GM23248 (cell line): ENCODE results near the gene TNRC6C. TPM values are rescaled to one million over a fixed set of nuclear protein-coding genes. Genes with fewer than 3 reads are reported as not detected.

Experiments
- DNase-seq: peaks from one replicate; pipeline ENCODE4 v3.0.0-alpha.2; 2015
- H2AFZ ChIP-seq: fragments of 200-600 bp; sonication (generic); 2 replicates; pipeline ENCODE4 v1.6.1; 2016; ENCODE audit warnings: antibody characterized with exemption
- H3F3A ChIP-seq: fragments of 200-600 bp; sonication (generic); 2 replicates; pipeline ENCODE4 v1.6.1; 2016; ENCODE audit warnings: mild to moderate bottlenecking, antibody characterized with exemption, mixed run types; ENCODE audit not compliant: insufficient read depth
- H3K27ac ChIP-seq: fragments of 200-600 bp; sonication (generic); 2 replicates; pipeline ENCODE4 v1.5.1; 2016; ENCODE audit warnings: mild to moderate bottlenecking
- H3K27me3 ChIP-seq: fragments of 200-600 bp; sonication (generic); replicated peaks from 2 replicates; pipeline ENCODE4 v1.6.1; 2016; ENCODE audit warnings: mild to moderate bottlenecking; ENCODE audit not compliant: insufficient read depth
- H3K36me3 ChIP-seq: fragments of 200-600 bp; sonication (generic); 2 replicates; pipeline ENCODE4 v1.6.1; 2016; ENCODE audit warnings: low read depth, mild to moderate bottlenecking
- H3K4me1 ChIP-seq: fragments of 200-600 bp; sonication (generic); 2 replicates; pipeline ENCODE4 v1.6.1; 2016; ENCODE audit warnings: mild to moderate bottlenecking; ENCODE audit not compliant: insufficient read depth
- H3K4me2 ChIP-seq: fragments of 200-600 bp; sonication (generic); one replicate; pipeline ENCODE4 v1.6.1; 2016; ENCODE audit warnings: mild to moderate bottlenecking; ENCODE audit not compliant: unreplicated experiment
- H3K4me3 ChIP-seq: fragments of 200-600 bp; sonication (generic); 2 replicates; pipeline ENCODE4 v1.5.1; 2016; ENCODE audit warnings: mild to moderate bottlenecking
- H3K79me2 ChIP-seq: fragments of 200-600 bp; sonication (generic); 2 replicates; pipeline ENCODE4 v1.6.1; 2016; ENCODE audit warnings: mild to moderate bottlenecking; ENCODE audit not compliant: insufficient read depth
- H3K9ac ChIP-seq: fragments of 200-600 bp; sonication (generic); 2 replicates; pipeline ENCODE4 v1.6.1; 2016; ENCODE audit warnings: mild to moderate bottlenecking
- H3K9me2 ChIP-seq: fragments of 200-600 bp; sonication (generic); 2 replicates; pipeline ENCODE4 v1.6.1; 2016; ENCODE audit warnings: mixed run types, mild to moderate bottlenecking, moderate library complexity; ENCODE audit not compliant: insufficient read depth
- H3K9me3 ChIP-seq: fragments of 200-600 bp; sonication (generic); one replicate; pipeline ENCODE4 v1.6.1; 2017; ENCODE audit warnings: low read depth
- H4K20me1 ChIP-seq: fragments of 200-600 bp; sonication (generic); 2 replicates; pipeline ENCODE4 v1.6.0; 2016; ENCODE audit not compliant: insufficient read depth
- EZH2 ChIP-seq: fragments of 200-600 bp; sonication (generic); IDR thresholded peaks from 2 replicates; pipeline ENCODE4 v1.6.1; 2018; ENCODE audit warnings: antibody characterized with exemption, mild to moderate bottlenecking; ENCODE audit not compliant: insufficient read depth, poor library complexity, severe bottlenecking
- EZH2phosphoT487 ChIP-seq: fragments of 200-600 bp; sonication (generic); IDR thresholded peaks from 2 replicates; pipeline ENCODE4 v1.6.1; 2018; ENCODE audit warnings: antibody characterized with exemption, moderate library complexity, mild to moderate bottlenecking, low read depth; ENCODE audit not compliant: insufficient read depth
- WGBS, 2 experiments: methylation state at CpG; one replicate each; pipeline ENCODE4 v1.1.6; 2015 to 2017; ENCODE audit warnings: low lambda C conversion rate in 2 of 2, low coverage in 1 of 2; ENCODE audit errors: missing lambda C conversion rate in 2 of 2; 5-methylcytosine and 5-hydroxymethylcytosine counted together
- in situ Hi-C: fragments of 300-500 bp; cut with MboI; formaldehyde crosslinking; loops from 2 replicates; pipeline ENCODE4 v1.15.0; 2020
- polyA plus RNA-seq: library from polyadenylated mRNA; unstranded; fragments of >200 nt; fragmentation: Nextera tagmentation; extraction: Ambion mirVana; gene quantifications from 2 replicates; pipeline ENCODE4 v1.2.1, GENCODE V29; 2016
- total RNA-seq: library from RNA; depleted of rRNA; stranded (reverse); fragments of >200 nt; shearing (Covaris generic); gene quantifications from 2 replicates; pipeline ENCODE4 v1.2.3, GENCODE V29; 2014; rRNA removed

TNRC6C gene, protein sequence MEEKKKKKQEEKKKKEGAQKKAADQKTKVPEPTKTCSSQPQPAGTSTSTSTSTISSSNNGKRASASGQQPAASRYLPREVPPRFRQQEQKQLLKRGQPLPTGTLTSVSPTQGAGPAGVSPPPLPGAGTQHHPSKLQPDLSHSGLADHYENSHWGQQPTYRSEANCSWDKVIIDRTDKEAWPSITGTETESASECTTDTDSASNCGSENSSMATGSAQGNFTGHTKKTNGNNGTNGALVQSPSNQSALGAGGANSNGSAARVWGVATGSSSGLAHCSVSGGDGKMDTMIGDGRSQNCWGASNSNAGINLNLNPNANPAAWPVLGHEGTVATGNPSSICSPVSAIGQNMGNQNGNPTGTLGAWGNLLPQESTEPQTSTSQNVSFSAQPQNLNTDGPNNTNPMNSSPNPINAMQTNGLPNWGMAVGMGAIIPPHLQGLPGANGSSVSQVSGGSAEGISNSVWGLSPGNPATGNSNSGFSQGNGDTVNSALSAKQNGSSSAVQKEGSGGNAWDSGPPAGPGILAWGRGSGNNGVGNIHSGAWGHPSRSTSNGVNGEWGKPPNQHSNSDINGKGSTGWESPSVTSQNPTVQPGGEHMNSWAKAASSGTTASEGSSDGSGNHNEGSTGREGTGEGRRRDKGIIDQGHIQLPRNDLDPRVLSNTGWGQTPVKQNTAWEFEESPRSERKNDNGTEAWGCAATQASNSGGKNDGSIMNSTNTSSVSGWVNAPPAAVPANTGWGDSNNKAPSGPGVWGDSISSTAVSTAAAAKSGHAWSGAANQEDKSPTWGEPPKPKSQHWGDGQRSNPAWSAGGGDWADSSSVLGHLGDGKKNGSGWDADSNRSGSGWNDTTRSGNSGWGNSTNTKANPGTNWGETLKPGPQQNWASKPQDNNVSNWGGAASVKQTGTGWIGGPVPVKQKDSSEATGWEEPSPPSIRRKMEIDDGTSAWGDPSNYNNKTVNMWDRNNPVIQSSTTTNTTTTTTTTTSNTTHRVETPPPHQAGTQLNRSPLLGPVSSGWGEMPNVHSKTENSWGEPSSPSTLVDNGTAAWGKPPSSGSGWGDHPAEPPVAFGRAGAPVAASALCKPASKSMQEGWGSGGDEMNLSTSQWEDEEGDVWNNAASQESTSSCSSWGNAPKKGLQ (N-terminal part only)
- total RNA-seq (2.3 and 4.3 TPM in 2 replicates), polyA plus RNA-seq (2.3 TPM in 2 replicates)

DNA sequence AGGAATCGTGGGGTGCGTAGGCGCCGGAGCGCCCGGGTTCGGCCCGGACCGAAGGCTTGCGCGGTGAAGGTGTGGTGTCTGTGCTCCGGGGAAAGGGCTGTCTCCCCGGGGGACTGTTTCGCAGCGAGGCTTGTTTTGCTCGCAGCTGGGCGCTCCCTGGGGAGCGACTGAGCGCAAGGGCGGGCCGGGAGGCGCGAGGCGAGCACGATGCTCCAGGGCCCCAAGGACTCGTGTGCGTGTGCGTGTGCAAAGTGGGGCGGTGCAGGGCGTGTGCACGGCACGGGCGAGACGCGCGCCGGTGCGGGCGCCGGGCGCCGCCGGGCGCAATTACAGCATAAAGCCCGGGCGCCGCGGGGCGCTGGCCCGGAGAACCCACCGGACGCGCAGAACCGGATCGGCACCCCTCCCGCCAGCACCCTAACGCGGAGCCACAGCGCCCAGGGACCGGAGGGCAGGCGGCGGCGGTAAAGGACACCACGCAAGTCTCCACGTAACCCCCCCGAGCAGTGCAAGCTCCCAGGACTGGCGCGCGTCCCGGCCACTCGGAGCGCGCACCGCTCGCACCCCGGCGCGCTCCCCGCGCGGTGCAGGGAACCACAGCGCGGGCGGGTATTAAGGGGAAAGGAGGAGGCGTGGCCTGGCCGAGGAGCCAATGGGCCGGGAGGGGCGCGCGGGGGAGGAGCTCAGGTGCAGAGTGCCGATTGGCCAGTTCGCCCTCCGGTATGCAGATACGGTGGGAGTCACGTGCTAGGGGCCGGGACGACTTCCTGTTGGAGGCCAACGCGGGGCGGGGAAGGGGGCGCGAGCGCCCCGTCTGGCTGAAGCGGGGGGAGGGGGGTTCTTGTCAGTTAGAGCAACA is at the start of gene TNRC6C:
TSS of gene TNRC6C (plus strand) at position 847 of the 859 bp plus-strand sequence. CDS start 45,504 bp downstream, outside the sequence.
- in situ Hi-C loops, result no loop called here
- Histone ChIP-seq H4K20me1 (peaks cover 7% of the 10 kb centered on the region; the same call in 1 of the 2 replicates), H3K9ac (peak within 1 kb of the TSS; percentile 64), H3K9me3 (no peaks in the 10 kb centered on the region), H3K9me2 (no peaks in the 10 kb centered on the region), H3F3A (0 out of 2 replicates have a peak, but pooled peaks cover 6% of the 10 kb centered on the region), H3K4me1 (peaks cover 8% of the 10 kb centered on the region), H3K27me3 (peaks cover 29% of the 10 kb centered on the region), H3K4me2 (peak within 1 kb of the TSS; percentile 91), H3K36me3 (no peaks in the 10 kb centered on the region), H2AFZ (peak within 1 kb of the TSS; percentile 96), H3K79me2 (peaks cover 38% of the 10 kb centered on the region), H3K4me3 (peak within 1 kb of the TSS; percentile 85), H3K27ac (no peak within 1 kb of the TSS; the same call in 1 of the 2 replicates)
- peak; percentile 100 for DNase-seq
- TF ChIP-seq EZH2phosphoT487, result no peak
- no peak for TF ChIP-seq EZH2
- WGBS, 2 experiments, result 1 to 2% methylated on average over 71 to 89 of the region's 105 CpGs

DNA sequence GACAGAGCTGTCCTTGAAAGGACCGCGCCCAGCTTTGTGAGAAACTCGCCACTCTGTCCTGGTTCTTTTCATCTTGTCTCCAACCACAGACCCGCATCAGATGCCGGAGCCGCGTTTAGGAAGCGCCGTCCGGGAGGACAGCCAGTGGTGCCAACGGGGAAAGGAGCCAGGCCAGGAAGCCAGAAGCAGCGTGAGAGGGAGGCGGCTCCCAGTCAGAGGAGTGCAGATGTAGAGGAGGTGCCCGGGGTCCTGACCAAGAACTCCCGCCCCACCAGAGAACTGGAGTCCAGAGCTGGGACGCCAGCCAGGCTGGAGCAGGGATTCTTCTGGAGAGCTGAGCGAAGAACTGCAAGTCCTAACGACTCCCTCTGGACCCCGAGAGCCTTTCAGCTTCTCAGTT is 49.3 kb upstream of the TNRC6C start:
- no peak overlapping the region for H3K9ac ChIP-seq
- no peaks in the 10 kb centered on the region for H4K20me1 ChIP-seq
- no peaks in the 10 kb centered on the region for H3K9me2 ChIP-seq
- no peaks in the 10 kb centered on the region for H3K9me3 ChIP-seq
- no peaks in the 10 kb centered on the region for H3K36me3 ChIP-seq
- in situ Hi-C loops, result no loop called here
- no peak overlapping the region for H2AFZ ChIP-seq
- no peak for TF ChIP-seq EZH2
- TF ChIP-seq EZH2phosphoT487, result no peak
- H3K27ac ChIP-seq, result no peak overlapping the region
- no peaks in the 10 kb centered on the region for H3F3A ChIP-seq
- no peaks in the 10 kb centered on the region for H3K4me1 ChIP-seq
- peaks cover 34% of the 10 kb centered on the region for H3K27me3 ChIP-seq
- no peaks in the 10 kb centered on the region for H3K79me2 ChIP-seq
- no peak overlapping the region for H3K4me2 ChIP-seq
- WGBS, 2 experiments, result 49 to 52% methylated on average over 19 of the region's 19 CpGs
- DNase-seq, result no peak
- no peak overlapping the region for H3K4me3 ChIP-seq

DNA sequence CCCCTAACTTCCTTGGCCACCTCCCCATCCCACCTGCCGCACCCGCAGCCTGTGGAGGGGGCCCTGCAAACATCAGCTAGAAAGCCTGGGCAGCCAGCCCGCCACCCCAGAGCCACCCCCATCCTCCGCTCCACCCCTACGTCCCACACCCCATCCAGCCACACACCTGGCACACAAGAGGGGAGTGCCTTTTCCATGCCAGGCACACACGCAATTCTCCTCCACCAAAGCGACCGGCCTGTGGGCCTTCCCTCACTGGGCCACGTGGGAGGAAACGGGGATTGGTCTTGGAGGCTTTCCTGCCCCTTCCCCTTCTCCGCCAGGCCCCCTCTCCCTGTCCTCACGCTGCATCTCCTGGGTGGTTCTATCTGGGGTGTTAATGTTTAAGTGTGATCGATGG is 48.7 kb upstream of the TNRC6C start:
- H3K27ac ChIP-seq, result no peak overlapping the region
- no peak overlapping the region for H3K4me3 ChIP-seq
- no peaks in the 10 kb centered on the region for H3K36me3 ChIP-seq
- H3K79me2 ChIP-seq, result no peaks in the 10 kb centered on the region
- H3K27me3 ChIP-seq, result peaks cover 34% of the 10 kb centered on the region
- no peaks in the 10 kb centered on the region for H4K20me1 ChIP-seq
- TF ChIP-seq EZH2 (no peak), EZH2phosphoT487 (no peak)
- no peak for DNase-seq
- in situ Hi-C loops, result no loop called here
- no peak overlapping the region for H3K4me2 ChIP-seq
- H3K9ac ChIP-seq, result no peak overlapping the region
- 59 to 66% methylated on average over 8 to 13 of the region's 13 CpGs for WGBS, 2 experiments
- H3K9me3 ChIP-seq, result no peaks in the 10 kb centered on the region
- no peaks in the 10 kb centered on the region for H3F3A ChIP-seq
- no peak overlapping the region for H2AFZ ChIP-seq
- no peaks in the 10 kb centered on the region for H3K4me1 ChIP-seq
- no peaks in the 10 kb centered on the region for H3K9me2 ChIP-seq
